Measurements from ENCODE around the gene CLRN3. TPM values are rescaled to one million over a fixed set of nuclear protein-coding genes. Genes with fewer than 3 reads are reported as not detected.

CLRN3 gene
- total and polyA plus RNA-seq, 9 donors: 0.24 TPM; not detected in 8

- no peaks in the 10 kb centered on the region for H3K4me1 ChIP-seq (ENCODE audit: insufficient read depth)
- TF ChIP-seq CTCF (IDR thresholded peaks at IDR 0.05) (no peak), EP300 (IDR thresholded peaks at IDR 0.05) (no peak), POLR2A (IDR thresholded peaks at IDR 0.05) (no peak)
- intact Hi-C loops (cut with DNase I): no loop called here
- H3K36me3 ChIP-seq: no peaks in the 10 kb centered on the region
- no peaks in the 10 kb centered on the region for H3K9me3 ChIP-seq
- no peak overlapping the region for H3K4me3 ChIP-seq
- no peaks in the 10 kb centered on the region for H3K27me3 ChIP-seq
- DNase-seq: no peak
- no peak overlapping the region for H3K27ac ChIP-seq
- 70 to 79% (median 78%) methylated on average over 1 of the region's 1 CpG for WGBS, 3 donors
Observed at GRCh38 chr10:127923646-127924045, 30.9 kb upstream of the CLRN3 start.

GRCh38 chr10:127922675-127923366 lies 30.1 kb upstream of the CLRN3 start:
- H3K36me3 ChIP-seq: no peaks in the 10 kb centered on the region
- no peaks in the 10 kb centered on the region for H3K27me3 ChIP-seq
- H3K27ac ChIP-seq: peak overlapping the region in 1 of 2 donors; percentile 38
- 60 to 73% (median 70%) methylated on average over 12 of the region's 12 CpGs for WGBS, 3 donors
- intact Hi-C loops (cut with DNase I): no loop called here
- TF ChIP-seq POLR2A (IDR thresholded peaks at IDR 0.05) (no peak), CTCF (IDR thresholded peaks at IDR 0.05) (no peak), EP300 (IDR thresholded peaks at IDR 0.05) (no peak)
- H3K4me1 ChIP-seq (ENCODE audit: insufficient read depth): no peaks in the 10 kb centered on the region
- H3K9me3 ChIP-seq: no peaks in the 10 kb centered on the region
- no peak overlapping the region for H3K4me3 ChIP-seq
- DNase-seq: peak in 4 of 5 donors; percentile 28 to 56 (median 43)

GRCh38 chr10:127922206-127922605 lies 29.5 kb upstream of the CLRN3 start:
- no peak overlapping the region for H3K4me3 ChIP-seq
- DNase-seq: no peak
- no peaks in the 10 kb centered on the region for H3K4me1 ChIP-seq (ENCODE audit: insufficient read depth)
- H3K9me3 ChIP-seq: no peaks in the 10 kb centered on the region
- 94 to 96% (median 96%) methylated on average over 9 of the region's 9 CpGs for WGBS, 3 donors
- TF ChIP-seq POLR2A (IDR thresholded peaks at IDR 0.05) (no peak), EP300 (IDR thresholded peaks at IDR 0.05) (no peak), CTCF (IDR thresholded peaks at IDR 0.05) (no peak)
- H3K27ac ChIP-seq: no peak overlapping the region
- intact Hi-C loops (cut with DNase I): no loop called here
- H3K36me3 ChIP-seq: no peaks in the 10 kb centered on the region
- no peaks in the 10 kb centered on the region for H3K27me3 ChIP-seq

- TF ChIP-seq CTCF (IDR thresholded peaks at IDR 0.05) (no peak), POLR2A (IDR thresholded peaks at IDR 0.05) (no peak), EP300 (IDR thresholded peaks at IDR 0.05) (no peak)
- H3K27ac ChIP-seq: no peak overlapping the region
Observed at GRCh38 chr10:127921753-127922145, 29.0 kb upstream of the CLRN3 start.

More at GRCh38 chr10:127921753-127922145, 29.0 kb upstream of the CLRN3 start:
- no peaks in the 10 kb centered on the region for H3K27me3 ChIP-seq
- no peak overlapping the region for H3K4me3 ChIP-seq
- H3K9me3 ChIP-seq: no peaks in the 10 kb centered on the region
- no peaks in the 10 kb centered on the region for H3K4me1 ChIP-seq (ENCODE audit: insufficient read depth)
- H3K36me3 ChIP-seq: no peaks in the 10 kb centered on the region
- no peak for DNase-seq
- intact Hi-C loops (cut with DNase I): no loop called here
- WGBS, 3 donors: 80 to 87% (median 83%) methylated on average over 2 of the region's 2 CpGs

Measured in ovary (tissue), 9 donors.